ENCODE measurements around the gene PARP3. TPM values are rescaled to one million over a fixed set of nuclear protein-coding genes. Genes with fewer than 3 reads are reported as not detected.

The PARP3 gene
- total and polyA plus RNA-seq, 10 of the 15 experiments (the other 5 are each of a cell fraction or from before 2014, with no cell fraction given) = 2.1 to 31.2 (median 19.5) TPM

- TF ChIP-seq CEBPZ (IDR thresholded peaks at IDR 0.05; ENCODE audit: low read depth, low read length) = no peak
Observed at GRCh38 chr3:51969841-51970240, 27.7 kb downstream of the PARP3 start (continued).

GRCh38 chr3:51970606-51971300 lies 28.6 kb downstream of the PARP3 start:
- no peak overlapping the region for H3K4me2 ChIP-seq (ENCODE audit: control insufficient read depth, insufficient read depth)
- H3K27me3 ChIP-seq (replicated peaks in 1 of 2; ENCODE audit: control insufficient read depth in 2 of 2, insufficient read depth in 2 of 2, low read length in 1 of 2) = no peaks in the 10 kb centered on the region
- CTCF ChIA-PET = interaction anchor here (1.1 to 1.8 kb wide), 2 partner anchors 28 to 50 kb away, joined by 3 to 7 read pairs; no protein-coding TSS in a partner anchor
- DNase-seq (ENCODE audit: low read depth, low spot score) (no peak), FAIRE-seq (no peak), ATAC-seq (no peak)
- intact Hi-C loops (cut with micrococcal nuclease; ENCODE audit: unreplicated experiment) (no loop called here), in situ Hi-C loops (cut with MboI) (no loop called here)
- no peaks in the 10 kb centered on the region for H3K36me3 ChIP-seq (ENCODE audit: control insufficient read depth in 2 of 2, insufficient read depth in 2 of 2, low read length in 1 of 2)
- TF ChIP-seq CUX1 (IDR thresholded peaks at IDR 0.05; ENCODE audit: insufficient replicate concordance, low read depth, low read length) = no peak
- TF ChIP-seq KAT2A (conservative IDR thresholded peaks at IDR 0.05; ENCODE audit: control insufficient read depth, low read depth, low read length) = no peak
- no peak for TF ChIP-seq MYB (IDR thresholded peaks at IDR 0.05; ENCODE audit: borderline replicate concordance, low read depth, low read length)
- TF ChIP-seq SP1 (IDR thresholded peaks at IDR 0.05; ENCODE audit: low read depth, low read length) = no peak
- no peak for TF ChIP-seq HDAC2 (IDR thresholded peaks at IDR 0.05)
- 63% methylated on average over 6 of the region's 6 CpGs for WGBS (ENCODE audit: insufficient coverage, insufficient replicate concordance, low lambda C conversion rate, missing lambda C conversion rate)
- peaks cover 18% of the 10 kb centered on the region for H3K4me1 ChIP-seq (ENCODE audit: control insufficient read depth, insufficient read depth, low read length)
- BruUV-seq (replicated peaks) = no TSS peak
- POLR2A ChIA-PET = no interaction called here
- no peaks in the 10 kb centered on the region for H4K20me1 ChIP-seq (ENCODE audit: control insufficient read depth, insufficient read depth)
- RAD21 ChIA-PET (ENCODE audit: unreplicated experiment) = no interaction called here
- H3K79me2 ChIP-seq (ENCODE audit: control insufficient read depth, insufficient read depth, low read length) = peaks cover 5% of the 10 kb centered on the region; the same call in 1 of the 2 replicates
- H3K4me3 ChIP-seq = no peak overlapping the region
- SMC1A ChIA-PET (ENCODE audit: uncharacterized antibody, unreplicated experiment) = interaction anchor here (5.2 kb wide), 1 partner anchor 29 kb away, joined by 33 read pairs; the partner anchor contains the start of genes PARP3 and RRP9
- no peak overlapping the region for H3K9ac ChIP-seq (ENCODE audit: control insufficient read depth, insufficient read depth, low read length)
- no peaks in the 10 kb centered on the region for H3K9me3 ChIP-seq (replicated peaks; ENCODE audit: control insufficient read depth, insufficient read depth, low read length)
- no peak overlapping the region for H3K27ac ChIP-seq (ENCODE audit: control insufficient read depth, insufficient read depth)
- no peak overlapping the region for H2AFZ ChIP-seq (ENCODE audit: control insufficient read depth, low read depth, low read length)

All from GM12878 (cell line).